ENCODE data around the gene COLGALT1. TPM values are rescaled to one million over a fixed set of nuclear protein-coding genes. Genes with fewer than 3 reads are reported as not detected.
"Not testable (repeated sequence)": the region's sequence is repeated elsewhere in the genome, so short reads cannot be mapped to it uniquely, and the experiment has no call there.

The COLGALT1 gene
- total RNA-seq, 1 experiment from 2014 or later = 49.5 TPM

GRCh38 chr19:17584132-17584531, 28.7 kb downstream of the COLGALT1 start:
- Histone ChIP-seq H3K36me3 (replicated peaks; ENCODE audit: control insufficient read depth, insufficient read depth, low read length) (peaks cover 14% of the 10 kb centered on the region), H3K4me3 (ENCODE audit: insufficient read depth, low read depth, low read length) (no peak overlapping the region), H3K27me3 (ENCODE audit: control insufficient read depth, insufficient read depth, low read length) (no peaks in the 10 kb centered on the region)
- no peak for DNase-seq

- not testable (repeated sequence) for H3K27me3 ChIP-seq (ENCODE audit: control insufficient read depth, insufficient read depth, low read length); DNase-seq; H3K4me3 ChIP-seq (ENCODE audit: insufficient read depth, low read depth, low read length)
- peaks cover 14% of the 10 kb centered on the region for H3K36me3 ChIP-seq (replicated peaks; ENCODE audit: control insufficient read depth, insufficient read depth, low read length)
Observed at GRCh38 chr19:17585395-17585794, 29.9 kb downstream of the COLGALT1 start.

- DNase-seq = no peak
- no peaks in the 10 kb centered on the region for H3K36me3 ChIP-seq (replicated peaks; ENCODE audit: control insufficient read depth, insufficient read depth, low read length)
- H3K4me3 ChIP-seq (ENCODE audit: insufficient read depth, low read depth, low read length) = no peak overlapping the region
- H3K27me3 ChIP-seq (ENCODE audit: control insufficient read depth, insufficient read depth, low read length) = no peaks in the 10 kb centered on the region
Observed at GRCh38 chr19:17590866-17591265, 35.4 kb downstream of the COLGALT1 start.

GRCh38 chr19:17594296-17594695, 38.8 kb downstream of the COLGALT1 start:
- DNase-seq; H3K4me3 ChIP-seq (ENCODE audit: insufficient read depth, low read depth, low read length); H3K27me3 ChIP-seq (ENCODE audit: control insufficient read depth, insufficient read depth, low read length); H3K36me3 ChIP-seq (replicated peaks; ENCODE audit: control insufficient read depth, insufficient read depth, low read length): not testable (repeated sequence)

GRCh38 chr19:17598063-17598462, 42.6 kb downstream of the COLGALT1 start:
- not testable (repeated sequence) for H3K4me3 ChIP-seq (ENCODE audit: insufficient read depth, low read depth, low read length); H3K36me3 ChIP-seq (replicated peaks; ENCODE audit: control insufficient read depth, insufficient read depth, low read length); H3K27me3 ChIP-seq (ENCODE audit: control insufficient read depth, insufficient read depth, low read length); DNase-seq

GRCh38 chr19:17598953-17599352, 43.5 kb downstream of the COLGALT1 start:
- H3K27me3 ChIP-seq (ENCODE audit: control insufficient read depth, insufficient read depth, low read length) = no peaks in the 10 kb centered on the region
- no peaks in the 10 kb centered on the region for H3K36me3 ChIP-seq (replicated peaks; ENCODE audit: control insufficient read depth, insufficient read depth, low read length)
- DNase-seq = no peak

GRCh38 chr19:17599780-17600179, 44.3 kb downstream of the COLGALT1 start:
- no peaks in the 10 kb centered on the region for H3K36me3 ChIP-seq (replicated peaks; ENCODE audit: control insufficient read depth, insufficient read depth, low read length)
- H3K27me3 ChIP-seq (ENCODE audit: control insufficient read depth, insufficient read depth, low read length) = no peaks in the 10 kb centered on the region
- no peak for DNase-seq
- no peak overlapping the region for H3K4me3 ChIP-seq (ENCODE audit: insufficient read depth, low read depth, low read length)

More at GRCh38 chr19:17598953-17599352, 43.5 kb downstream of the COLGALT1 start:
- H3K4me3 ChIP-seq (ENCODE audit: insufficient read depth, low read depth, low read length) = no peak overlapping the region

- no peak overlapping the region for H3K4me3 ChIP-seq (ENCODE audit: insufficient read depth, low read depth, low read length)
- H3K36me3 ChIP-seq (replicated peaks; ENCODE audit: control insufficient read depth, insufficient read depth, low read length) = no peaks in the 10 kb centered on the region
- DNase-seq = no peak
- no peaks in the 10 kb centered on the region for H3K27me3 ChIP-seq (ENCODE audit: control insufficient read depth, insufficient read depth, low read length)
Observed at GRCh38 chr19:17601683-17602082, 46.2 kb downstream of the COLGALT1 start.

- Histone ChIP-seq H3K36me3 (replicated peaks; ENCODE audit: control insufficient read depth, insufficient read depth, low read length) (no peaks in the 10 kb centered on the region), H3K4me3 (ENCODE audit: insufficient read depth, low read depth, low read length) (no peak overlapping the region), H3K27me3 (ENCODE audit: control insufficient read depth, insufficient read depth, low read length) (no peaks in the 10 kb centered on the region)
- no peak for DNase-seq
Observed at GRCh38 chr19:17602217-17602616, 46.8 kb downstream of the COLGALT1 start.

- no peak for DNase-seq
- Histone ChIP-seq H3K36me3 (replicated peaks; ENCODE audit: control insufficient read depth, insufficient read depth, low read length) (no peaks in the 10 kb centered on the region), H3K4me3 (ENCODE audit: insufficient read depth, low read depth, low read length) (no peak overlapping the region), H3K27me3 (ENCODE audit: control insufficient read depth, insufficient read depth, low read length) (no peaks in the 10 kb centered on the region)
Observed at GRCh38 chr19:17602872-17603510, 47.5 kb downstream of the COLGALT1 start.

GRCh38 chr19:17604372-17605025, 49.0 kb downstream of the COLGALT1 start:
- no peaks in the 10 kb centered on the region for H3K27me3 ChIP-seq (ENCODE audit: control insufficient read depth, insufficient read depth, low read length)
- no peaks in the 10 kb centered on the region for H3K36me3 ChIP-seq (replicated peaks; ENCODE audit: control insufficient read depth, insufficient read depth, low read length)
- H3K4me3 ChIP-seq (ENCODE audit: insufficient read depth, low read depth, low read length) = no peak overlapping the region
- DNase-seq = no peak

GRCh38 chr19:17605117-17605516, 49.7 kb downstream of the COLGALT1 start:
- no peak for DNase-seq
- Histone ChIP-seq H3K36me3 (replicated peaks; ENCODE audit: control insufficient read depth, insufficient read depth, low read length) (no peaks in the 10 kb centered on the region; the same call in 1 of the 2 replicates), H3K4me3 (ENCODE audit: insufficient read depth, low read depth, low read length) (peak overlapping the region; percentile 34), H3K27me3 (ENCODE audit: control insufficient read depth, insufficient read depth, low read length) (no peaks in the 10 kb centered on the region)

GRCh38 chr19:17605761-17606589, 50.5 kb downstream of the COLGALT1 start:
- peak; percentile 97 for DNase-seq
- Histone ChIP-seq H3K36me3 (replicated peaks; ENCODE audit: control insufficient read depth, insufficient read depth, low read length) (no peaks in the 10 kb centered on the region; the same call in 1 of the 2 replicates), H3K4me3 (ENCODE audit: insufficient read depth, low read depth, low read length) (peak overlapping the region; percentile 78), H3K27me3 (ENCODE audit: control insufficient read depth, insufficient read depth, low read length) (no peaks in the 10 kb centered on the region)

GRCh38 chr19:17606590-17607185, 51.2 kb downstream of the COLGALT1 start:
- DNase-seq = peak; percentile 70
- Histone ChIP-seq H3K27me3 (ENCODE audit: control insufficient read depth, insufficient read depth, low read length) (no peaks in the 10 kb centered on the region), H3K4me3 (ENCODE audit: insufficient read depth, low read depth, low read length) (peak overlapping the region; percentile 78), H3K36me3 (replicated peaks; ENCODE audit: control insufficient read depth, insufficient read depth, low read length) (peaks cover 2% of the 10 kb centered on the region; the same call in 1 of the 2 replicates)

All from H7 (cell line).